Ishikawa (cell line): ENCODE measurements around the gene CADM1.

Experiments
- CEBPB ChIP-seq: IDR thresholded peaks from 2 replicates; pipeline ENCODE4 v1.6.1; 2012
- CREB1 ChIP-seq: IDR thresholded peaks from 2 replicates; pipeline ENCODE4 v1.6.1; 2012; ENCODE audit warnings: low read depth
- EGR1 ChIP-seq: IDR thresholded peaks from 2 replicates; pipeline ENCODE4 v1.6.1; 2012
- EP300 ChIP-seq: IDR thresholded peaks from 2 replicates; pipeline ENCODE4 v1.6.1; 2012; ENCODE audit warnings: borderline replicate concordance
- FOXM1 ChIP-seq: IDR thresholded peaks from 2 replicates; pipeline ENCODE4 v1.6.1; 2012; ENCODE audit warnings: low read depth, borderline replicate concordance
- NFIC ChIP-seq: IDR thresholded peaks from 2 replicates; pipeline ENCODE4 v1.6.1; 2012
- RAD21 ChIP-seq: IDR thresholded peaks from 2 replicates; pipeline ENCODE4 v1.6.1; 2012; ENCODE audit warnings: low read depth
- TAF1 ChIP-seq: IDR thresholded peaks from 2 replicates; pipeline ENCODE4 v1.6.1; 2012; ENCODE audit warnings: low read depth, mild to moderate bottlenecking
- TCF12 ChIP-seq: IDR thresholded peaks from 2 replicates; pipeline ENCODE4 v1.6.1; 2012; ENCODE audit warnings: low read depth
- TEAD4 ChIP-seq: IDR thresholded peaks from 2 replicates; pipeline ENCODE4 v1.6.1; 2012
- USF1 ChIP-seq: IDR thresholded peaks from 2 replicates; pipeline ENCODE4 v1.6.1; 2012
- YY1 ChIP-seq: IDR thresholded peaks from 2 replicates; pipeline ENCODE4 v1.6.1; 2012; ENCODE audit warnings: low read depth
- ZBTB7A ChIP-seq: IDR thresholded peaks from 2 replicates; pipeline ENCODE4 v1.6.1; 2012; ENCODE audit warnings: low read depth
- TF ChIP-seq, protein P1 (sequence below): IDR thresholded peaks from 2 replicates; pipeline ENCODE4 v1.6.1; 2012
- TF ChIP-seq, protein P2 (sequence below): IDR thresholded peaks from 2 replicates; pipeline ENCODE4 v1.6.1; 2012; ENCODE audit warnings: low read depth, mild to moderate bottlenecking

Gene CADM1

GRCh38 chr11:115168229-115168671 lies 336.0 kb downstream of the CADM1 start:
- TF ChIP-seq USF1: no peak
- TF ChIP-seq TAF1: no peak
- TF ChIP-seq CREB1: no peak
- no peak for TF ChIP-seq CEBPB
- TF ChIP-seq ZBTB7A: no peak
- TF ChIP-seq YY1: no peak

DNA sequence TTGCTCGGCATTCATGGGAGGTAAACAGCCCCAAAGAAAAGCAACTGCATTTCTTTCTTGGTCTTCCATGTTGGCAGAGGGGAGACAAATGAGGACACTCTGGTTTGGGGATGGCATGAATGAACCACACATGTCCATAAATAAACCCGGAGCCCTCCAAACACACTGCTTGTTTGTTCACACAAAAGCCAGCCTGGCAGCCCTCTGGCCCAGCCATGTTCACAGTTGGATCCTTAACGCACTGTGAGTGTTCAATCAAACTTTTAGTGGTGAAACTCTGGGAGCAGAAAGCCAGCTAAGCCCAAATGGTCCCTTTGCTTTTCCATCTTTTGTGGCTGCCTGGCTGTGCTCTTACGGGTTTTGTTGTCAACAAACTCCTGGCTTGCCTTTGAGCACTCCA lies 336.8 kb downstream of the CADM1 start:
- no peak for TF ChIP-seq NFIC
- no peak for TF ChIP-seq ZBTB7A
- TF ChIP-seq, protein P1, sequence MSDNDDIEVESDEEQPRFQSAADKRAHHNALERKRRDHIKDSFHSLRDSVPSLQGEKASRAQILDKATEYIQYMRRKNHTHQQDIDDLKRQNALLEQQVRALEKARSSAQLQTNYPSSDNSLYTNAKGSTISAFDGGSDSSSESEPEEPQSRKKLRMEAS: no peak
- TF ChIP-seq CREB1: no peak
- no peak for TF ChIP-seq YY1
- TF ChIP-seq TAF1: no peak
- TF ChIP-seq CEBPB: no peak
- TF ChIP-seq, protein P2, sequence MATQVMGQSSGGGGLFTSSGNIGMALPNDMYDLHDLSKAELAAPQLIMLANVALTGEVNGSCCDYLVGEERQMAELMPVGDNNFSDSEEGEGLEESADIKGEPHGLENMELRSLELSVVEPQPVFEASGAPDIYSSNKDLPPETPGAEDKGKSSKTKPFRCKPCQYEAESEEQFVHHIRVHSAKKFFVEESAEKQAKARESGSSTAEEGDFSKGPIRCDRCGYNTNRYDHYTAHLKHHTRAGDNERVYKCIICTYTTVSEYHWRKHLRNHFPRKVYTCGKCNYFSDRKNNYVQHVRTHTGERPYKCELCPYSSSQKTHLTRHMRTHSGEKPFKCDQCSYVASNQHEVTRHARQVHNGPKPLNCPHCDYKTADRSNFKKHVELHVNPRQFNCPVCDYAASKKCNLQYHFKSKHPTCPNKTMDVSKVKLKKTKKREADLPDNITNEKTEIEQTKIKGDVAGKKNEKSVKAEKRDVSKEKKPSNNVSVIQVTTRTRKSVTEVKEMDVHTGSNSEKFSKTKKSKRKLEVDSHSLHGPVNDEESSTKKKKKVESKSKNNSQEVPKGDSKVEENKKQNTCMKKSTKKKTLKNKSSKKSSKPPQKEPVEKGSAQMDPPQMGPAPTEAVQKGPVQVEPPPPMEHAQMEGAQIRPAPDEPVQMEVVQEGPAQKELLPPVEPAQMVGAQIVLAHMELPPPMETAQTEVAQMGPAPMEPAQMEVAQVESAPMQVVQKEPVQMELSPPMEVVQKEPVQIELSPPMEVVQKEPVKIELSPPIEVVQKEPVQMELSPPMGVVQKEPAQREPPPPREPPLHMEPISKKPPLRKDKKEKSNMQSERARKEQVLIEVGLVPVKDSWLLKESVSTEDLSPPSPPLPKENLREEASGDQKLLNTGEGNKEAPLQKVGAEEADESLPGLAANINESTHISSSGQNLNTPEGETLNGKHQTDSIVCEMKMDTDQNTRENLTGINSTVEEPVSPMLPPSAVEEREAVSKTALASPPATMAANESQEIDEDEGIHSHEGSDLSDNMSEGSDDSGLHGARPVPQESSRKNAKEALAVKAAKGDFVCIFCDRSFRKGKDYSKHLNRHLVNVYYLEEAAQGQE: no peak
- TF ChIP-seq TEAD4: no peak
- TF ChIP-seq TCF12: no peak
- no peak for TF ChIP-seq FOXM1
- TF ChIP-seq RAD21: no peak
- no peak for TF ChIP-seq EGR1
- no peak for TF ChIP-seq USF1
- no peak for TF ChIP-seq EP300

DNA sequence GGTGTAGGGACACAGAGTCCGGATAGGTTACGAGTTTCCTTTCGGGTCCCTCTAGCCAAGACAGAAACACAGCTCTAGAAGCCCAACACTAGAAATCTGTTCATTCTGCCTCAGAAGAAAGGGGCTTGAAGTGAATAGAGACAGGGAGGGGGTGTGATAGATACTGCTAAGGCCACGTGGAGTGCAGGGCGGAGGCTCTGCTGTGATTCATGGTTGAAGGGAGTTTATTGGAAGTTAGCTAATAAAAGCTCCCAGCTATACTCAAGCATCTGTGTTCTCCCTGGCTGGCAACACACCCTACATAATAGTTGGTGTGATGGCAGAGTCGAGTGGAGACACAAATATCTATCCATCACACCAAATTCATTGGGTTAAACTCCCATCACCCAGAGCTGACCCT lies 337.4 kb downstream of the CADM1 start:
- TF ChIP-seq CREB1 (no peak), EP300 (no peak), TEAD4 (no peak), FOXM1 (no peak), RAD21 (no peak), USF1 (no peak), EGR1 (no peak), YY1 (no peak), TCF12 (no peak), CEBPB (no peak), ZBTB7A (no peak), NFIC (no peak), TAF1 (no peak)
- TF ChIP-seq, protein P1: no peak
- TF ChIP-seq, protein P2: no peak

GRCh38 chr11:115164774-115165173 lies 339.4 kb downstream of the CADM1 start:
- TF ChIP-seq TCF12 (no peak), CEBPB (no peak), EGR1 (no peak), EP300 (no peak), FOXM1 (no peak), USF1 (no peak), ZBTB7A (no peak), NFIC (no peak), RAD21 (no peak), TAF1 (no peak)

GRCh38 chr11:115162919-115163318 lies 341.3 kb downstream of the CADM1 start:
- TF ChIP-seq TCF12 (no peak), EP300 (no peak), TAF1 (no peak), ZBTB7A (no peak)

DNA sequence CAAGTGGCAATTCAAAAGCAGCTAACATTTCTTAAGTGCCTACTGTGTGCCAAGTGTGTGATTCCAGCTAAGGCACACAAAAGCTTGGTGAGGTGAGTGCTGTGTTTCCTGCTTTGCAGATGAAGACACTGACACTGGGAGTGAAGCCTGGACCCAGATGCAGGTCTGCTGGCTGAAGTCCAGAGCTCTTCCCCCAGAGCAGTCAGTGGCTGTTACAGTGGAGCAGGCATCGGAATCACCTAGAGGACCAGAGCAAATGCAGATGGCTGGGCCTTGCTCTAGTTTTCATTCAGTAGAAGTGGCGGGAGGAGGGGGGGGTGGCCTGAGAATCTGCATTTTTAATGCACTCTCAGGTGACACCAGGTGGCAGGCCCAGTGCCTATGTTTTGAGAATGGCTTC lies 342.3 kb downstream of the CADM1 start:
- TF ChIP-seq RAD21 (no peak), TAF1 (no peak), ZBTB7A (no peak), CEBPB (no peak), NFIC (no peak), TEAD4 (no peak), EP300 (no peak), YY1 (no peak), CREB1 (no peak)
- TF ChIP-seq, protein P1: no peak
- TF ChIP-seq, protein P2: no peak
